Measurements from ENCODE around the gene PPIP5K2. TPM values are rescaled to one million over a fixed set of nuclear protein-coding genes. Genes with fewer than 3 reads are reported as not detected.
"Not testable (repeated sequence)": the region's sequence is repeated elsewhere in the genome, so short reads cannot be mapped to it uniquely, and the experiment has no call there.

PPIP5K2 gene
- total and polyA plus RNA-seq, 7 experiments from 2014 or later: 19.2 to 77.4 (median 62.5) TPM

DNA sequence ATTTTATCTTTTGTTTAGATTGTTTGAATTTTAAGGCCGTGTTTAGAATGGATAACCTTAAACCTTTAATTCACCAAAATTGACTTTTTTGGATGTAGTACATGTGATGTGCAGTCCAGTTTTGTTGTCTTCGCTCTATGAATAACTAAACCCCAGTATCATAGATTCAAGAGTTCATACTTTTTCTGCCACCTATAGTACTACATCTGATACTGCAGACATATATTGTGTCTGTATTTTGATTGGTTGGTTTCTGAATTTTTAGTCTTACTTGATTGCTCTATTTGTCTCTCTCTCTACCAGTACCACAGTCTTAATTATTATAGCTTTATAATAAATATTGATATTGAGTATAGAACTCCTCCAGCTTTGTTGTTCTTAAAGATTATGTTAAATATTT is 58.1 kb downstream of the PPIP5K2 start:
- Histone ChIP-seq H3K36me3 (ENCODE audit: control insufficient read depth in 2 of 3, insufficient read depth in 3 of 3, low read length in 3 of 3) (peaks cover 5 to 17% (median 11%) of the 10 kb centered on the region in 3 experiments), H3K4me3 (ENCODE audit: low read length) (no peak overlapping the region), H3K9me3 (ENCODE audit: control insufficient read depth in 2 of 3, low read length in 3 of 3) (no peaks in the 10 kb centered on the region), H3K4me1 (ENCODE audit: control insufficient read depth in 2 of 2, insufficient read depth in 2 of 2, low read length in 2 of 2) (no peaks in the 10 kb centered on the region), H3K27ac (ENCODE audit: low read depth, low read length) (no peak overlapping the region), H3K27me3 (ENCODE audit: control insufficient read depth in 2 of 2, insufficient read depth in 2 of 2, low read length in 2 of 2) (no peaks in the 10 kb centered on the region)
- ChIA-PET POLR2A (no interaction called here), CTCF (interaction anchor here (1.0 kb wide), 1 partner anchor 10 kb away, joined by 3 read pairs; no protein-coding TSS in a partner anchor)
- intact Hi-C loops (cut with micrococcal nuclease): no loop called here
- H3K36me3 Mint-ChIP-seq: peaks cover 4 to 35% (median 15%) of the 10 kb centered on the region in 5 donors
- H3K27ac Mint-ChIP-seq: no peak overlapping the region
- no peak for ATAC-seq
- H3K9me3 Mint-ChIP-seq: no peaks in the 10 kb centered on the region
- no peak overlapping the region for H3K4me3 Mint-ChIP-seq
- DNase-seq: no peak
- H3K4me1 Mint-ChIP-seq: peaks cover 0 to 2% (median 0%) of the 10 kb centered on the region in 7 donors
- no peaks in the 10 kb centered on the region for H3K27me3 Mint-ChIP-seq

DNA sequence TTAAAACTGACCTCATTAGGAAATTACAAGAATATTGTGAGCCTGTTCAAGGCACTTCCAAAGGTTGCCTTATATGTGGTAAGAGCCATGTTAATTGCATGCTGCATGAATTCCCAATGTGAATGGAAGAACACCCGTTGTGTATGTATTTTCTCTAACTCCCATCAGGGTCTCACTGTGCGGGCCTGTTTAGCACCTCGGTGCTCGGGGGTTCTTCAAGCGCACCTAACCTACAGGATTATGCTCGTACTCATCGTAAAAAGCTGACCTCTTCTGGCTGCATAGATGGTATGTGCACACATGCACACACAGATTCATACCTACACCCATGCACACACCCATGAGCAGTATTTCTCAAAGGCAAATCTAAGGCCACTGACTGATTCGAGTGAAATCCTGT is 66.1 kb downstream of the PPIP5K2 start:
- intact Hi-C loops (cut with micrococcal nuclease): no loop called here
- ChIA-PET CTCF (interaction anchor here (0.5 kb wide), 1 partner anchor 57 kb away, joined by 3 read pairs; no protein-coding TSS in a partner anchor), POLR2A (no interaction called here)

DNA sequence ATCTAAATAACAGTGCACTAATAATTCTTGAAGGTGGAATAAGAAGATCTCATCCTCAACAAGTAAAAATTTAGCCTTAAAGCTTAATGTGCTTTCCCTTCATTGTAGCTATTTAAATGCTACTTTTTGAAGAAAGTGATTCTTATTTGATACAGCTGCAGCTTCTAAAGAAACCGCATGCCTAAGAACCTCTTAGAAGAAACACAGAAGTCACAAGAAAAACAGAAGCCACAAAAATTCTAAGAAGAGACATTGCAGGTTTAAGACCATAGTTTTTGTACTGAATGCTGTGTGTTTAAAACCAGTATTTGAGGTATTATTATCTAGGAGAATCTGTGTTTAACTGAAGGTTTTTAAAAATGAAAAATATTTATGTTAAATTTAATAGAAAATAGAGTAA is 68.3 kb downstream of the PPIP5K2 start:
- Histone ChIP-seq H3K4me1 (ENCODE audit: control insufficient read depth in 2 of 2, insufficient read depth in 2 of 2, low read length in 2 of 2) (peaks cover 0 to 4% of the 10 kb centered on the region in 2 donors), H3K36me3 (ENCODE audit: control insufficient read depth in 2 of 3, insufficient read depth in 3 of 3, low read length in 3 of 3) (peaks cover 5 to 18% (median 14%) of the 10 kb centered on the region in 3 experiments), H3K9me3 (ENCODE audit: control insufficient read depth in 2 of 3, low read length in 3 of 3) (no peaks in the 10 kb centered on the region), H3K27ac (ENCODE audit: low read depth, low read length) (no peak overlapping the region), H3K27me3 (ENCODE audit: control insufficient read depth in 2 of 2, insufficient read depth in 2 of 2, low read length in 2 of 2) (no peaks in the 10 kb centered on the region), H3K4me3 (ENCODE audit: low read length) (no peak overlapping the region)
- no peaks in the 10 kb centered on the region for H3K9me3 Mint-ChIP-seq
- intact Hi-C loops (cut with micrococcal nuclease): loop anchor here in 1 of 2 donors (2.0 kb wide), 1 partner anchor 24 kb away; no protein-coding TSS in a partner anchor
- DNase-seq: peak in 1 of 9 donors; percentile 9
- no peaks in the 10 kb centered on the region for H3K27me3 Mint-ChIP-seq
- ChIA-PET POLR2A (no interaction called here), CTCF (interaction anchor here (0.5 to 0.8 kb wide), 4 partner anchors 11 to 1776 kb away, joined by 3 to 4 read pairs (median 3); no protein-coding TSS in a partner anchor)
- H3K36me3 Mint-ChIP-seq: peaks cover 7 to 43% (median 15%) of the 10 kb centered on the region in 5 donors
- H3K4me3 Mint-ChIP-seq: peak overlapping the region in 4 of 10 donors; percentile 32 to 65 (median 44)
- ATAC-seq: no peak
- H3K4me1 Mint-ChIP-seq: peaks cover 1 to 16% (median 14%) of the 10 kb centered on the region in 7 donors
- peak overlapping the region in 6 of 9 donors; percentile 15 to 67 (median 44) for H3K27ac Mint-ChIP-seq

More for the DNA sequence above, 66.1 kb downstream of the PPIP5K2 start:
- H3K4me1 ChIP-seq (ENCODE audit: control insufficient read depth in 2 of 2, insufficient read depth in 2 of 2, low read length in 2 of 2): peaks cover 0 to 4% of the 10 kb centered on the region in 2 donors
- Mint-ChIP-seq H3K4me3 (no peak overlapping the region), H3K9me3 (no peaks in the 10 kb centered on the region), H3K36me3 (peaks cover 8 to 45% (median 15%) of the 10 kb centered on the region in 5 donors), H3K27ac (no peak overlapping the region), H3K4me1 (peaks cover 1 to 16% (median 14%) of the 10 kb centered on the region in 7 donors), H3K27me3 (no peaks in the 10 kb centered on the region)
- peaks cover 13 to 16% (median 15%) of the 10 kb centered on the region in 3 experiments for H3K36me3 ChIP-seq (ENCODE audit: control insufficient read depth in 2 of 3, insufficient read depth in 3 of 3, low read length in 3 of 3)
- H3K9me3 ChIP-seq (ENCODE audit: control insufficient read depth in 2 of 3, low read length in 3 of 3): no peaks in the 10 kb centered on the region
- ATAC-seq (no peak), DNase-seq (no peak)
- H3K27me3 ChIP-seq (ENCODE audit: control insufficient read depth in 2 of 2, insufficient read depth in 2 of 2, low read length in 2 of 2): no peaks in the 10 kb centered on the region
- no peak overlapping the region for H3K4me3 ChIP-seq (ENCODE audit: low read length)
- H3K27ac ChIP-seq (ENCODE audit: low read depth, low read length): no peak overlapping the region

DNA sequence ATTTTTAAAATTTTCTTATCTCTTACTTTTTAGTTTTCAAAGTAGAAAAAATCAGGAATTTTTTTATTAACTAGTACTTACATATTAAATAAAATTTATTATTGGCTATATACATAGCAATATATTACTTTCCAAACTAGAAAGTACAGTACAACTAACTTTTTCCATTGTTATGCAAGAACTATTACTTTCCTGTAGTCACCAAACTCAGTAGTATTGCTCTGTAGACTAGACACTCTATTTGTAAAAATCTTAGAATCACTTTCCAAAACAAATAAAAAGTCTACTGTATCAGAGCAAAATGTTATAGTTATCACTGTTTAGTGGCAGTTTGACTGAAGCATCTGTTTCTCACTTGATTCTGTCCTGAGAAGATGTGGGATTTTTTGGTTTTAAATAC is 83.1 kb downstream of the PPIP5K2 start:
- no peak for DNase-seq
- POLR2A ChIA-PET: no interaction called here
- Mint-ChIP-seq H3K9me3 (peaks cover 0 to 15% (median 2%) of the 10 kb centered on the region in 11 donors), H3K27me3 (no peaks in the 10 kb centered on the region), H3K4me3 (no peak overlapping the region), H3K27ac (no peak overlapping the region), H3K4me1 (peaks cover 0 to 13% (median 5%) of the 10 kb centered on the region in 7 donors), H3K36me3 (peaks cover 10 to 84% (median 68%) of the 10 kb centered on the region in 5 donors)
- no peak for ATAC-seq
- H3K4me3 ChIP-seq (ENCODE audit: low read length): no peak overlapping the region
- intact Hi-C loops (cut with micrococcal nuclease): no loop called here
- H3K27ac ChIP-seq (ENCODE audit: low read depth, low read length): no peak overlapping the region
- no peaks in the 10 kb centered on the region for H3K4me1 ChIP-seq (ENCODE audit: control insufficient read depth in 2 of 2, insufficient read depth in 2 of 2, low read length in 2 of 2)
- H3K9me3 ChIP-seq (ENCODE audit: control insufficient read depth in 2 of 3, low read length in 3 of 3): no peaks in the 10 kb centered on the region
- CTCF ChIA-PET: no interaction called here
- H3K27me3 ChIP-seq (ENCODE audit: control insufficient read depth in 2 of 2, insufficient read depth in 2 of 2, low read length in 2 of 2): no peaks in the 10 kb centered on the region
- H3K36me3 ChIP-seq (ENCODE audit: control insufficient read depth in 2 of 3, insufficient read depth in 3 of 3, low read length in 3 of 3): peaks cover 0 to 11% (median 0%) of the 10 kb centered on the region in 3 experiments

DNA sequence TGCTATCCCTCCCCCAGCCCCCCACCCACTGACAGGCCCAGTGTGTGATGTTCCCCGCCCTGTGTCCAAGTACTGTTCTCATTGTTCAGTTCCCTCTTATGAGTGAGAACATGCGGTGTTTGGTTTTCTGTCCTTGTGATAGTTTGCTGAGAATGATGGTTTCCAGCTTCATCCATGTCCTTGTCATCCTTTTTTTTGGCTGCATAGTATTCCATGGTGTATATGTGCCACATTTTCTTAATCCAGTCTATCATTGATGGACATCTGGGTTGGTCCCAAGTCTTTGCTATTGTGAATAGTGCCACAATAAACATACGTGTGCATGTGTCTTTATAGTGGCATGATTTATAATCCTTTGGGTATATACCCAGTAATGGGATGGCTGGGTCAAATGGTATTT is 84.9 kb downstream of the PPIP5K2 start:
- H3K9me3 Mint-ChIP-seq: peaks cover 0 to 15% (median 2%) of the 10 kb centered on the region in 11 donors
- H3K27ac Mint-ChIP-seq; H3K4me3 ChIP-seq (ENCODE audit: low read length); H3K27ac ChIP-seq (ENCODE audit: low read depth, low read length); H3K36me3 ChIP-seq (ENCODE audit: control insufficient read depth in 2 of 3, insufficient read depth in 3 of 3, low read length in 3 of 3); CTCF ChIA-PET; DNase-seq; H3K9me3 ChIP-seq (ENCODE audit: control insufficient read depth in 2 of 3, low read length in 3 of 3); ATAC-seq; H3K27me3 Mint-ChIP-seq; H3K27me3 ChIP-seq (ENCODE audit: control insufficient read depth in 2 of 2, insufficient read depth in 2 of 2, low read length in 2 of 2); H3K4me3 Mint-ChIP-seq; H3K4me1 ChIP-seq (ENCODE audit: control insufficient read depth in 2 of 2, insufficient read depth in 2 of 2, low read length in 2 of 2); intact Hi-C loops (cut with micrococcal nuclease); POLR2A ChIA-PET: not testable (repeated sequence)
- H3K4me1 Mint-ChIP-seq: peaks cover 0 to 17% (median 5%) of the 10 kb centered on the region in 7 donors
- H3K36me3 Mint-ChIP-seq: peaks cover 10 to 82% (median 54%) of the 10 kb centered on the region in 5 donors

DNA sequence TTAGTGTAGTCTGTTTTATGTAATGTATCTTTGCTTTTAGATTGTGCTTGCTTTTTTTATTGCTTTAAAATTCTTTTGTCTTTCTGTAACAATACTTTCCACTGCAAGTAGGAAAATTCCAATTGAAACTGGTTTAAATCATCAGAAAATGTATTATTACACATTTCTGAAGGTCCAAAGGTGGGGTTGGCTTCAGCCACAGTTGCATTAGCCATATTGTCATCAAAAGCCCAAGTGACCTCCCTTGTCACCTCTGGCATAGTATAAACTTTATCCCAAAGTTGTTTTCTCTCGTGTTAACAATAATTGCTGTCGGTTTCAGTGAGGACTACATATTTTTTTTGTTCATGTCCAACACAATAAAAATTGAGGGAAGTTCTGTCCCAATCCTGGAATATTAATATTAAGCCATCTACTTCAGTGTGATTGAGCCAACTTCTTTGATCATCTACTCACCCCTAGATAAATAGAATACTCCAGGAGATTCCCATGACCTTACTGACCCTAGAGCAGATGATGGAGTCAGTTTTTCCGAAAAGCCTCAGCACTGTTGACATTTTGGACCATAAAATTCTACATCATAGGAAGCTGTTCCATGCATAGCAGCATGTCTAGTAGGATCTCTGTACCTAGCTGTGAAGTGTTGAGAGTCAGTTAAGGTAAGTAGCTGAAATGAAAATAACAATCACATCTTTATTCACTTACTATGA is 86.0 kb downstream of the PPIP5K2 start:
- POLR2A ChIA-PET: no interaction called here
- H3K36me3 Mint-ChIP-seq: peaks cover 10 to 72% (median 43%) of the 10 kb centered on the region in 5 donors

More for the DNA sequence above, 86.0 kb downstream of the PPIP5K2 start:
- no peak for DNase-seq
- Mint-ChIP-seq H3K9me3 (peaks cover 0 to 15% (median 2%) of the 10 kb centered on the region in 11 donors), H3K27ac (no peak overlapping the region), H3K27me3 (no peaks in the 10 kb centered on the region), H3K4me1 (peaks cover 4 to 19% (median 9%) of the 10 kb centered on the region in 7 donors), H3K4me3 (no peak overlapping the region)
- CTCF ChIA-PET: interaction anchor here (1.0 kb wide), 1 partner anchor 18 kb away, joined by 3 read pairs; no protein-coding TSS in a partner anchor
- Histone ChIP-seq H3K4me3 (ENCODE audit: low read length) (no peak overlapping the region), H3K4me1 (ENCODE audit: control insufficient read depth in 2 of 2, insufficient read depth in 2 of 2, low read length in 2 of 2) (no peaks in the 10 kb centered on the region), H3K36me3 (ENCODE audit: control insufficient read depth in 2 of 3, insufficient read depth in 3 of 3, low read length in 3 of 3) (peaks cover 0 to under 1% (median 0%) of the 10 kb centered on the region in 3 experiments), H3K27ac (ENCODE audit: low read depth, low read length) (no peak overlapping the region), H3K27me3 (ENCODE audit: control insufficient read depth in 2 of 2, insufficient read depth in 2 of 2, low read length in 2 of 2) (no peaks in the 10 kb centered on the region), H3K9me3 (ENCODE audit: control insufficient read depth in 2 of 3, low read length in 3 of 3) (no peaks in the 10 kb centered on the region)
- intact Hi-C loops (cut with micrococcal nuclease): no loop called here
- no peak for ATAC-seq
